ENCODE data around the gene BEGAIN. TPM values are rescaled to one million over a fixed set of nuclear protein-coding genes. Genes with fewer than 3 reads are reported as not detected.

Gene BEGAIN
- total RNA-seq, 1 experiment from 2014 or later = not detected

GRCh38 chr14:100547633-100548294 lies 39.5 kb downstream of the BEGAIN start:
- intact Hi-C loops (cut with micrococcal nuclease; ENCODE audit: unreplicated experiment) = no loop called here
- H3K36me3 ChIP-seq (ENCODE audit: low read depth) = no peaks in the 10 kb centered on the region
- H3K27me3 ChIP-seq (ENCODE audit: insufficient read depth, low read depth) = peaks cover 3% of the 10 kb centered on the region; the same call in 1 of the 2 replicates
- H3K9me3 ChIP-seq (ENCODE audit: insufficient read depth, low read depth) = no peaks in the 10 kb centered on the region
- H3K79me2 ChIP-seq (ENCODE audit: low read depth) = no peaks in the 10 kb centered on the region
- H3K4me2 ChIP-seq = no peak overlapping the region
- H3K9me2 ChIP-seq (ENCODE audit: insufficient read depth) = no peaks in the 10 kb centered on the region
- no peaks in the 10 kb centered on the region for H3K4me1 ChIP-seq (replicated peaks; ENCODE audit: insufficient read depth)
- H2AFZ ChIP-seq = no peak overlapping the region
- no peak overlapping the region for H3K27ac ChIP-seq
- ChIA-PET POLR2A (ENCODE audit: unreplicated experiment) (no interaction called here), CTCF (no interaction called here)
- H3F3A ChIP-seq (ENCODE audit: insufficient read depth, low read depth) = no peaks in the 10 kb centered on the region
- H4K20me1 ChIP-seq (ENCODE audit: insufficient read depth) = no peaks in the 10 kb centered on the region
- DNase-seq = peak; percentile 8 to 44
- H3K4me3 ChIP-seq = no peak overlapping the region
- TF ChIP-seq, protein P1, sequence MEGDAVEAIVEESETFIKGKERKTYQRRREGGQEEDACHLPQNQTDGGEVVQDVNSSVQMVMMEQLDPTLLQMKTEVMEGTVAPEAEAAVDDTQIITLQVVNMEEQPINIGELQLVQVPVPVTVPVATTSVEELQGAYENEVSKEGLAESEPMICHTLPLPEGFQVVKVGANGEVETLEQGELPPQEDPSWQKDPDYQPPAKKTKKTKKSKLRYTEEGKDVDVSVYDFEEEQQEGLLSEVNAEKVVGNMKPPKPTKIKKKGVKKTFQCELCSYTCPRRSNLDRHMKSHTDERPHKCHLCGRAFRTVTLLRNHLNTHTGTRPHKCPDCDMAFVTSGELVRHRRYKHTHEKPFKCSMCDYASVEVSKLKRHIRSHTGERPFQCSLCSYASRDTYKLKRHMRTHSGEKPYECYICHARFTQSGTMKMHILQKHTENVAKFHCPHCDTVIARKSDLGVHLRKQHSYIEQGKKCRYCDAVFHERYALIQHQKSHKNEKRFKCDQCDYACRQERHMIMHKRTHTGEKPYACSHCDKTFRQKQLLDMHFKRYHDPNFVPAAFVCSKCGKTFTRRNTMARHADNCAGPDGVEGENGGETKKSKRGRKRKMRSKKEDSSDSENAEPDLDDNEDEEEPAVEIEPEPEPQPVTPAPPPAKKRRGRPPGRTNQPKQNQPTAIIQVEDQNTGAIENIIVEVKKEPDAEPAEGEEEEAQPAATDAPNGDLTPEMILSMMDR (conservative IDR thresholded peaks at IDR 0.05) = no peak
- no TSS peak for BruUV-seq (replicated peaks)

DNA sequence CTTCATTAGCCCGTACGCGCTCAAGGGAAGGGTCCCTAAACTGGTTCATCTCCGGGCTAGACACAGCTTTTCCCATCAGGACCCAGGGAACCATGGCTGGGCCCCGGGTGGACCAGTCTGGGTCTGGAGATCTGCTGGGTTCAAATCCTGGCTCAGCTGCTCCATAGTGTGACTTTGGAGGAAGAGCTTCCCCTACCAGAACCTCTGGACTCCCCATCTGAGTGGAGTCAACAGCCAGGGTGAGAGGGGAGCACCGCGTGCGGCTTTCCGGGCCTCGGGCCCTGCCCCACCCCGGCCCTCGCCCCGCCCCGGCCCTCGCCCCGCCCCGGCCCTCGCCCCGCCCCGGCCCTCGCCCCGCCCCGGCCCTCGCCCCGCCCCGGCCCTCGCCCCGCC lies 41.2 kb downstream of the BEGAIN start:
- 0 out of 2 replicates have a peak, but pooled peaks cover 3% of the 10 kb centered on the region for H3K27me3 ChIP-seq (ENCODE audit: insufficient read depth, low read depth)
- no TSS peak for BruUV-seq (replicated peaks)
- H3F3A ChIP-seq (ENCODE audit: insufficient read depth, low read depth) = no peaks in the 10 kb centered on the region
- no peaks in the 10 kb centered on the region for H4K20me1 ChIP-seq (ENCODE audit: insufficient read depth)
- CTCF ChIA-PET = no interaction called here
- H3K9me3 ChIP-seq (ENCODE audit: insufficient read depth, low read depth) = no peaks in the 10 kb centered on the region
- no peaks in the 10 kb centered on the region for H3K4me1 ChIP-seq (replicated peaks; ENCODE audit: insufficient read depth)
- POLR2A ChIA-PET (ENCODE audit: unreplicated experiment) = no interaction called here
- TF ChIP-seq, protein P1 (conservative IDR thresholded peaks at IDR 0.05) = no peak
- TF ChIP-seq EZH2 (IDR thresholded peaks at IDR 0.05; ENCODE audit: low read depth) = no peak
- no peaks in the 10 kb centered on the region for H3K79me2 ChIP-seq (ENCODE audit: low read depth)
- no peak overlapping the region for H3K4me3 ChIP-seq
- H3K4me2 ChIP-seq = no peak overlapping the region
- no peaks in the 10 kb centered on the region for H3K36me3 ChIP-seq (ENCODE audit: low read depth)
- H3K27ac ChIP-seq = no peak overlapping the region
- DNase-seq = no peak
- H3K9me2 ChIP-seq (ENCODE audit: insufficient read depth) = no peaks in the 10 kb centered on the region
- intact Hi-C loops (cut with micrococcal nuclease; ENCODE audit: unreplicated experiment) = no loop called here
- H2AFZ ChIP-seq = no peak overlapping the region

DNA sequence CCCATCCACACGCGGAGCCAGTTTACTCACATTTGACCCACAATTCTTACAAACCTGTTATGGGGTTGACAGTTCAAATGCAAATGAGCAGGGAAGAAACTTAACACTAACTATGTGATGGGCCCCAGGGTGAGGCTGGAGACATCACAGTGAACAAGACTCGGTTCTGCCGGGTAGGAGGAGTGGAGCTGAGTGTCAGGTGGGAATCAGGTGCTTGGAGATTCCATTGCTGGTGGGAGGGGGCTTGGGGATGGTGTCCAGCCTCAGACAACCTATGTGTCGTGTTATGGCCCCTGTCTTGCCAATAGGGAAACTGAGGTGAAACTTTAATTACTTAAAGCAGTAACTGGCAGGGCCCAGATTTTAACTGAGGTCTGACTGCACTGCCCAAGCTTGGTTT lies 41.9 kb downstream of the BEGAIN start:
- no peaks in the 10 kb centered on the region for H3K9me3 ChIP-seq (ENCODE audit: insufficient read depth, low read depth)
- H3K9me2 ChIP-seq (ENCODE audit: insufficient read depth) = no peaks in the 10 kb centered on the region
- H2AFZ ChIP-seq = no peak overlapping the region
- H3K27me3 ChIP-seq (ENCODE audit: insufficient read depth, low read depth) = no peaks in the 10 kb centered on the region
- no peaks in the 10 kb centered on the region for H3K36me3 ChIP-seq (ENCODE audit: low read depth)
- no peak overlapping the region for H3K4me2 ChIP-seq
- intact Hi-C loops (cut with micrococcal nuclease; ENCODE audit: unreplicated experiment) = no loop called here
- POLR2A ChIA-PET (ENCODE audit: unreplicated experiment) = no interaction called here
- H3K27ac ChIP-seq = no peak overlapping the region
- H3K4me1 ChIP-seq (replicated peaks; ENCODE audit: insufficient read depth) = no peaks in the 10 kb centered on the region
- no TSS peak for BruUV-seq (replicated peaks)
- CTCF ChIA-PET = interaction anchor here (0.5 kb wide), 1 partner anchor 111 kb away, joined by 3 read pairs; no protein-coding TSS in a partner anchor
- TF ChIP-seq EZH2 (IDR thresholded peaks at IDR 0.05; ENCODE audit: low read depth) = no peak
- TF ChIP-seq, protein P1 (conservative IDR thresholded peaks at IDR 0.05) = no peak
- H3K79me2 ChIP-seq (ENCODE audit: low read depth) = no peaks in the 10 kb centered on the region
- H3K4me3 ChIP-seq = no peak overlapping the region
- DNase-seq = no peak
- no peaks in the 10 kb centered on the region for H4K20me1 ChIP-seq (ENCODE audit: insufficient read depth)
- H3F3A ChIP-seq (ENCODE audit: insufficient read depth, low read depth) = no peaks in the 10 kb centered on the region
